ENCODE measurements around the gene WARS2.

- TF ChIP-seq POLR2A (IDR thresholded peaks at IDR 0.05; ENCODE audit: low read depth, low read length), result no peak
- TF ChIP-seq TAF1 (IDR thresholded peaks at IDR 0.05; ENCODE audit: low read depth, low read length), result no peak
- TF ChIP-seq POLR2AphosphoS5 (IDR thresholded peaks at IDR 0.05; ENCODE audit: low read depth, low read length), result no peak
- no peak for TF ChIP-seq SPI1 (IDR thresholded peaks at IDR 0.05; ENCODE audit: low read depth, low read length)
- TF ChIP-seq POU2F2 (IDR thresholded peaks at IDR 0.05; ENCODE audit: low read depth, low read length), result no peak
Measured at GRCh38 chr1:119108988-119109387, 31.5 kb downstream of the WARS2 start.
